Upper lobe of left lung (tissue), 6 donors: ENCODE results near the gene HNRNPUL1. TPM values are rescaled to one million over a fixed set of nuclear protein-coding genes. Genes with fewer than 3 reads are reported as not detected.
"Not testable (repeated sequence)": the region's sequence is repeated elsewhere in the genome, so short reads cannot be mapped to it uniquely, and the experiment has no call there.

Experiments used
- ATAC-seq, 2 donors: fragments of 200-7000 bp; cut with Tn5 transposase; one replicate each; pipeline ENCODE4 v1.9.1; 2022; ENCODE audit warnings: mild to moderate bottlenecking in 2 of 2, moderate library complexity in 2 of 2; ENCODE audit not compliant: low FRiP score in 2 of 2
- DNase-seq, 2 donors: peaks; one replicate each; pipeline ENCODE4 v3.0.0-alpha.2; 2019 to 2020
- H3K27ac ChIP-seq, 4 donors: fragments of 200-600 bp; sonication (generic); one replicate each; pipeline ENCODE4 v1.5.1; 2016 to 2019
- H3K27me3 ChIP-seq, 4 donors: fragments of 200-600 bp; sonication (generic); one replicate each; pipeline ENCODE4 v1.5.1; 2017 to 2019
- H3K36me3 ChIP-seq, 4 donors: fragments of 200-600 bp; sonication (generic); one replicate each; pipeline ENCODE4 v1.5.1; 2016 to 2019
- H3K4me1 ChIP-seq, 4 donors: fragments of 200-600 bp; sonication (generic); one replicate each; pipeline ENCODE4 v1.5.1; 2018 to 2019
- H3K4me3 ChIP-seq, 4 donors: fragments of 200-600 bp; sonication (generic); one replicate each; pipeline ENCODE4 v1.5.1; 2017 to 2019; ENCODE audit warnings: mild to moderate bottlenecking in 2 of 4, moderate library complexity in 1 of 4
- H3K9me3 ChIP-seq, 4 donors: fragments of 200-600 bp; sonication (generic); one replicate each; pipeline ENCODE4 v1.5.1; 2018 to 2019
- CTCF ChIP-seq, 6 experiments: fragments of 450-650 bp in 4 of 6; fragments of 200-600 bp in 2 of 6; sonication (generic) in 2 of 6; IDR thresholded peaks; one replicate each; pipeline ENCODE4 v1.5.1; 2016 to 2019; ENCODE audit warnings: antibody characterized with exemption in 6 of 6
- EP300 ChIP-seq, 4 donors: sonication (generic); formaldehyde crosslinking; IDR thresholded peaks; one replicate each; pipeline ENCODE4 v1.5.1; 2017; ENCODE audit warnings: antibody characterized with exemption in 4 of 4, control low read depth in 2 of 4
- POLR2A ChIP-seq, 4 donors: fragments of 450-650 bp; IDR thresholded peaks; one replicate each; pipeline ENCODE4 v1.5.1; 2016 to 2017; ENCODE audit warnings: antibody characterized with exemption in 4 of 4, mild to moderate bottlenecking in 2 of 4
- POLR2AphosphoS5 ChIP-seq, 2 donors: sonication (generic); formaldehyde crosslinking; IDR thresholded peaks; one replicate each; pipeline ENCODE4 v1.5.1; 2017; ENCODE audit warnings: antibody characterized with exemption in 2 of 2
- WGBS, 2 donors: methylation state at CpG; one replicate each; pipeline ENCODE4 v1.1.5; 2017 to 2018; 5-methylcytosine and 5-hydroxymethylcytosine counted together
- total RNA-seq, 6 donors: library from RNA; depleted of rRNA in 4 of 6; stranded (reverse); fragments of >200 nt in 4 of 6; gene quantifications; one replicate each; pipeline versions ENCODE4 v1.1.0 to v1.2.1, GENCODE V29; 2016 to 2021
- donor health status: DM: no; HTN: no; CAD: no; lungs with moderate emphysema.
- donor health status: DM: no; HTN: yes; CAD: no; lungs with severe emphysema.

HNRNPUL1 gene
- total RNA-seq, 6 donors from 2014 or later, result 152 to 351 (median 211) TPM

- Histone ChIP-seq H3K4me1 (peaks cover 0 to 19% (median 8%) of the 10 kb centered on the region in 4 donors), H3K27ac (peak overlapping the region in 3 of 4 donors; percentile 14 to 35 (median 21)), H3K27me3 (no peaks in the 10 kb centered on the region), H3K4me3 (no peak overlapping the region), H3K9me3 (no peaks in the 10 kb centered on the region), H3K36me3 (peaks cover 2 to 88% (median 48%) of the 10 kb centered on the region in 4 donors)
- WGBS, 2 donors, result 68 to 78% methylated on average over 19 of the region's 20 CpGs
- ATAC-seq (peak; percentile 42 to 47), DNase-seq (peak; percentile 57 to 60)
- peak in 2 of 6 experiments; percentile 24 to 26 for TF ChIP-seq CTCF (IDR thresholded peaks at IDR 0.05)
- TF ChIP-seq POLR2AphosphoS5 (IDR thresholded peaks at IDR 0.05), result no peak
- no peak for TF ChIP-seq EP300 (IDR thresholded peaks at IDR 0.05)
- TF ChIP-seq POLR2A (IDR thresholded peaks at IDR 0.05), result no peak
These were observed 77.7 kb downstream of the HNRNPUL1 start for GRCh38 chr19:41341669-41342490.

GRCh38 chr19:41344162-41344561, 80.0 kb downstream of the HNRNPUL1 start:
- Histone ChIP-seq H3K9me3 (no peaks in the 10 kb centered on the region), H3K36me3 (peaks cover 2 to 81% (median 53%) of the 10 kb centered on the region in 4 donors), H3K4me1 (peaks cover under 1 to 25% (median 12%) of the 10 kb centered on the region in 4 donors), H3K27me3 (no peaks in the 10 kb centered on the region), H3K27ac (no peak overlapping the region), H3K4me3 (no peak overlapping the region)
- WGBS, 2 donors, result 97 to 100% methylated on average over 2 of the region's 2 CpGs
- no peak for DNase-seq
- no peak for ATAC-seq
- TF ChIP-seq CTCF (IDR thresholded peaks at IDR 0.05) (no peak), POLR2A (IDR thresholded peaks at IDR 0.05) (no peak), EP300 (IDR thresholded peaks at IDR 0.05) (no peak), POLR2AphosphoS5 (IDR thresholded peaks at IDR 0.05) (no peak)

- not testable (repeated sequence) for H3K27me3 ChIP-seq, DNase-seq, H3K4me3 ChIP-seq, H3K27ac ChIP-seq, ATAC-seq, H3K9me3 ChIP-seq
- peaks cover 21 to 48% (median 30%) of the 10 kb centered on the region in 4 donors for H3K4me1 ChIP-seq
- 96 to 98% methylated on average over 9 of the region's 9 CpGs for WGBS, 2 donors
- H3K36me3 ChIP-seq, result peaks cover 2 to 56% (median 45%) of the 10 kb centered on the region in 4 donors
These were observed 82.7 kb downstream of the HNRNPUL1 start for GRCh38 chr19:41346916-41347315.

GRCh38 chr19:41350735-41351338, 86.7 kb downstream of the HNRNPUL1 start:
- Histone ChIP-seq H3K4me3 (peak overlapping the region; percentile 59 to 90 (median 77)), H3K27ac (peak overlapping the region; percentile 75 to 95 (median 89)), H3K9me3 (no peaks in the 10 kb centered on the region), H3K27me3 (no peaks in the 10 kb centered on the region), H3K36me3 (peaks cover 0 to 26% (median 21%) of the 10 kb centered on the region in 4 donors), H3K4me1 (peaks cover 34 to 69% (median 48%) of the 10 kb centered on the region in 4 donors)
- 4 to 5% methylated on average over 22 of the region's 22 CpGs for WGBS, 2 donors
- TF ChIP-seq POLR2A (IDR thresholded peaks at IDR 0.05) (no peak), EP300 (IDR thresholded peaks at IDR 0.05) (no peak), POLR2AphosphoS5 (IDR thresholded peaks at IDR 0.05) (no peak), CTCF (IDR thresholded peaks at IDR 0.05) (no peak)
- DNase-seq (no peak), ATAC-seq (peak in 1 of 2 donors; percentile 4)
